ENCODE measurements around the gene RYR2.

The RYR2 gene

GRCh38 chr1:237692255-237692654, 650.3 kb downstream of the RYR2 start:
- TF ChIP-seq, protein P1, sequence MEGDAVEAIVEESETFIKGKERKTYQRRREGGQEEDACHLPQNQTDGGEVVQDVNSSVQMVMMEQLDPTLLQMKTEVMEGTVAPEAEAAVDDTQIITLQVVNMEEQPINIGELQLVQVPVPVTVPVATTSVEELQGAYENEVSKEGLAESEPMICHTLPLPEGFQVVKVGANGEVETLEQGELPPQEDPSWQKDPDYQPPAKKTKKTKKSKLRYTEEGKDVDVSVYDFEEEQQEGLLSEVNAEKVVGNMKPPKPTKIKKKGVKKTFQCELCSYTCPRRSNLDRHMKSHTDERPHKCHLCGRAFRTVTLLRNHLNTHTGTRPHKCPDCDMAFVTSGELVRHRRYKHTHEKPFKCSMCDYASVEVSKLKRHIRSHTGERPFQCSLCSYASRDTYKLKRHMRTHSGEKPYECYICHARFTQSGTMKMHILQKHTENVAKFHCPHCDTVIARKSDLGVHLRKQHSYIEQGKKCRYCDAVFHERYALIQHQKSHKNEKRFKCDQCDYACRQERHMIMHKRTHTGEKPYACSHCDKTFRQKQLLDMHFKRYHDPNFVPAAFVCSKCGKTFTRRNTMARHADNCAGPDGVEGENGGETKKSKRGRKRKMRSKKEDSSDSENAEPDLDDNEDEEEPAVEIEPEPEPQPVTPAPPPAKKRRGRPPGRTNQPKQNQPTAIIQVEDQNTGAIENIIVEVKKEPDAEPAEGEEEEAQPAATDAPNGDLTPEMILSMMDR (IDR thresholded peaks at IDR 0.05; ENCODE audit: extremely low read depth, missing control alignments): no peak
- no peak for DNase-seq (ENCODE audit: low spot score)

DNA sequence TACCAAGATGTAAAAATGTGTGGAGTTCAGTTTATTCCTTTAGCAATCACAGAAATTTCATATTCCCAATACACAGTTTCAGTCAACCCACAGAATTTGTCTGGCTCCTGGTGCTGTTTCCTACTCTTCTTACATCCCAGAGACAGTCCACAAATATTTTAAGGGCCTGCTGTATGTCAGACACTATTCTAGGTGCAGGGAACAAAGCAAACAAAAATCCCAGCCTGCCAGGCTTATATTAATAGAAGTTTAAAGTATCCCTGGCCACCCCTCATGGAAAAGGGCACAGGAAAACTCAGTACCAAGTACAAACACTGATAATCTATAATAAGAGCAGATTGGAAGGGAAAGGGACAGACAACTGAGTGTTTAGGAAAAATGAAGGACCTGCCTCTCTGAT, 653.9 kb downstream of the RYR2 start:
- no peak for DNase-seq (ENCODE audit: low spot score)
- TF ChIP-seq, protein P1 (IDR thresholded peaks at IDR 0.05; ENCODE audit: extremely low read depth, missing control alignments): no peak

GRCh38 chr1:237700181-237700580, 658.2 kb downstream of the RYR2 start:
- no peak for DNase-seq (ENCODE audit: low spot score)
- TF ChIP-seq, protein P1 (IDR thresholded peaks at IDR 0.05; ENCODE audit: extremely low read depth, missing control alignments): no peak

DNA sequence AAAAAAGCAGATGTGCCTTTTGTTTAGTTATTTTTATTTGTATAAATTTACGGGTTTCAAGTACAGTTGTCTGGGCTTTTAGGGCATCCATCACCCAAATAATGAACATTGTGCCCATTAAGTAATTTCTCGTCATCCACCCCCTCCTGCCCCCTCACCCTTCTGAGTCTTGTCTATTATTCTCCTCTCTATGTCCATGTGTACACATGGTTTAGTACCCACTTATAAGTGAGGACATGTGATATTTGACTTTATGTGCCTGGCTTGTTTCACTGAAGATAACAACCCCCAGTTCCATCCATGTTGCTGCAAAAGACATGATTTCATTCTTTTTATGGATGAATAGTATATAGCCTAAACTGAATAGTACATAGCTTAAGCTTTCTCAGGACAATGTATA, 659.5 kb downstream of the RYR2 start:
- TF ChIP-seq, protein P1 (IDR thresholded peaks at IDR 0.05; ENCODE audit: extremely low read depth, missing control alignments): no peak
- no peak for DNase-seq (ENCODE audit: low spot score)

GRCh38 chr1:237702161-237702560, 660.2 kb downstream of the RYR2 start:
- TF ChIP-seq, protein P1 (IDR thresholded peaks at IDR 0.05; ENCODE audit: extremely low read depth, missing control alignments): no peak
- no peak for DNase-seq (ENCODE audit: low spot score)

DNA sequence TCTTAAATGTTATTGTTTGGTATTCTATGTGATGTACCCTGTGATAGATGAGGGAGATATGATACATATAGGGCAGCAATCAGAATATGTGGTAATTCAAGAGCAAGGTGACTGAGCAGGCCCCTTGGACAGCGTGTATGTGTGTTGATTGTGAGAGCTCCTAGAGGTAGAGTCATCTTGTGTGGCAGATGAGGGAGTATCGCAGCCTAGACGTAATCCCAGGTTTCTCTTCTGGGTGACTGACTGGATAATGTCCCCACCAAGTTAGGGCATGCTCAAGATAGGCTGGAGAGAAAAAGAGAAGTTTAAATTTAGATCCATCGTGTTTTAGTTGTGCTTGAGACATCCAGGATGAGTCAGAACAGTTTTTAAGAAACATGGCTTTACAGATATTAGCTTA, 663.5 kb downstream of the RYR2 start:
- TF ChIP-seq, protein P1 (IDR thresholded peaks at IDR 0.05; ENCODE audit: extremely low read depth, missing control alignments): no peak

GRCh38 chr1:237709355-237709754, 667.4 kb downstream of the RYR2 start:
- DNase-seq (ENCODE audit: low spot score): no peak
- TF ChIP-seq, protein P1 (IDR thresholded peaks at IDR 0.05; ENCODE audit: extremely low read depth, missing control alignments): no peak

More for the DNA sequence above, 663.5 kb downstream of the RYR2 start:
- DNase-seq (ENCODE audit: low spot score): no peak
